GM20000 (cell line): Measurements from ENCODE around the gene GRM7.

ENCODE experiments used
- DNase-seq: peaks from one replicate; pipeline ENCODE4 v3.0.0; 2012; ENCODE audit warnings: low spot score
- CTCF ChIP-seq: IDR thresholded peaks from 2 replicates; pipeline ENCODE4 v1.5.1; 2012; ENCODE audit warnings: mild to moderate bottlenecking, control low read depth; ENCODE audit errors: extremely low read depth, missing control alignments

GRM7 gene

GRCh38 chr3:7518026-7518425 lies 657.1 kb downstream of the GRM7 start:
- TF ChIP-seq CTCF: no peak

GRCh38 chr3:7518456-7518855 lies 657.5 kb downstream of the GRM7 start:
- DNase-seq: no peak
- TF ChIP-seq CTCF: no peak

More at GRCh38 chr3:7518026-7518425, 657.1 kb downstream of the GRM7 start:
- no peak for DNase-seq

- TF ChIP-seq CTCF: no peak
- no peak for DNase-seq
These were observed 659.1 kb downstream of the GRM7 start for GRCh38 chr3:7520059-7520458.

- no peak for DNase-seq
- no peak for TF ChIP-seq CTCF
These were observed 659.7 kb downstream of the GRM7 start for GRCh38 chr3:7520593-7520992.

- no peak for TF ChIP-seq CTCF
These were observed 675.6 kb downstream of the GRM7 start for GRCh38 chr3:7536510-7536909.

GRCh38 chr3:7536921-7537320 lies 676.0 kb downstream of the GRM7 start:
- DNase-seq: no peak
- TF ChIP-seq CTCF: no peak

More at GRCh38 chr3:7536510-7536909, 675.6 kb downstream of the GRM7 start:
- DNase-seq: no peak

GRCh38 chr3:7543294-7543880 lies 682.5 kb downstream of the GRM7 start:
- DNase-seq: no peak
- no peak for TF ChIP-seq CTCF
